ENCODE measurements around the gene MKRN2OS. TPM values are rescaled to one million over a fixed set of nuclear protein-coding genes. Genes with fewer than 3 reads are reported as not detected.

Gene MKRN2OS
- total RNA-seq, 4 donors from 2014 or later: 1.3 TPM; not detected in 3

GRCh38 chr3:12507591-12508281, 37.6 kb downstream of the MKRN2OS start:
- Histone ChIP-seq H3K36me3 (peaks cover 0 to 65% of the 10 kb centered on the region in 2 donors), H3K27ac (peak overlapping the region; percentile 37 to 82 (median 76)), H3K4me1 (peaks cover 0 to 14% (median 11%) of the 10 kb centered on the region in 3 donors), H3K4me3 (no peak overlapping the region), H3K9me3 (no peaks in the 10 kb centered on the region), H3K27me3 (no peaks in the 10 kb centered on the region)
- peak; percentile 6 for TF ChIP-seq POLR2AphosphoS5 (IDR thresholded peaks at IDR 0.05)
- TF ChIP-seq EP300 (IDR thresholded peaks at IDR 0.05): no peak
- no peak for TF ChIP-seq POLR2A (IDR thresholded peaks at IDR 0.05)
- ATAC-seq: peak; percentile 34
- 51 to 70% methylated on average over 6 of the region's 8 CpGs for WGBS, 2 donors (ENCODE audit: low coverage in 1 of 2)

- Histone ChIP-seq H3K9me3 (no peaks in the 10 kb centered on the region), H3K27me3 (no peaks in the 10 kb centered on the region), H3K27ac (no peak overlapping the region), H3K36me3 (peaks cover 0 to 65% of the 10 kb centered on the region in 2 donors), H3K4me3 (no peak overlapping the region), H3K4me1 (peaks cover 0 to 14% (median 11%) of the 10 kb centered on the region in 3 donors)
- TF ChIP-seq CTCF (IDR thresholded peaks at IDR 0.05) (no peak), EP300 (IDR thresholded peaks at IDR 0.05) (no peak), POLR2A (IDR thresholded peaks at IDR 0.05) (no peak), POLR2AphosphoS5 (IDR thresholded peaks at IDR 0.05) (no peak)
- 100% methylated on average over 1 of the region's 5 CpGs; no CpG with 5 or more reads in 1 of the 2 donors for WGBS, 2 donors (ENCODE audit: low coverage in 1 of 2)
- ATAC-seq: no peak
Observed at GRCh38 chr3:12506201-12506709, 39.0 kb downstream of the MKRN2OS start.

- ATAC-seq: no peak
- no peak overlapping the region for H3K27ac ChIP-seq
- H3K4me1 ChIP-seq: peaks cover 0 to 9% (median 5%) of the 10 kb centered on the region in 3 donors
- peaks cover 0 to 83% of the 10 kb centered on the region in 2 donors for H3K36me3 ChIP-seq
- TF ChIP-seq POLR2A (IDR thresholded peaks at IDR 0.05) (no peak), EP300 (IDR thresholded peaks at IDR 0.05) (no peak), CTCF (IDR thresholded peaks at IDR 0.05) (no peak), POLR2AphosphoS5 (IDR thresholded peaks at IDR 0.05) (no peak)
- no peak overlapping the region for H3K4me3 ChIP-seq
- H3K27me3 ChIP-seq: no peaks in the 10 kb centered on the region
- no peaks in the 10 kb centered on the region for H3K9me3 ChIP-seq
- WGBS, 2 donors (ENCODE audit: low coverage in 1 of 2): 87 to 91% methylated on average over 11 to 17 of the region's 18 CpGs
Observed at GRCh38 chr3:12503126-12503957, 42.0 kb downstream of the MKRN2OS start.

GRCh38 chr3:12501360-12502020, 43.8 kb downstream of the MKRN2OS start:
- Histone ChIP-seq H3K4me3 (no peak overlapping the region), H3K27ac (peak overlapping the region in 3 of 4 donors; percentile 20 to 29 (median 21)), H3K36me3 (peaks cover 0 to 94% of the 10 kb centered on the region in 2 donors), H3K4me1 (no peaks in the 10 kb centered on the region), H3K9me3 (no peaks in the 10 kb centered on the region), H3K27me3 (no peaks in the 10 kb centered on the region)
- WGBS, 2 donors (ENCODE audit: low coverage in 1 of 2): 62 to 74% methylated on average over 5 to 7 of the region's 7 CpGs
- ATAC-seq: peak; percentile 85
- TF ChIP-seq POLR2A (IDR thresholded peaks at IDR 0.05): no peak
- peak; percentile 88 for TF ChIP-seq POLR2AphosphoS5 (IDR thresholded peaks at IDR 0.05)

GRCh38 chr3:12499474-12499873, 45.8 kb downstream of the MKRN2OS start:
- Histone ChIP-seq H3K36me3 (peaks cover 0 to 94% of the 10 kb centered on the region in 2 donors), H3K9me3 (no peaks in the 10 kb centered on the region), H3K27me3 (no peaks in the 10 kb centered on the region), H3K27ac (no peak overlapping the region), H3K4me3 (no peak overlapping the region), H3K4me1 (no peaks in the 10 kb centered on the region)
- WGBS, 2 donors (ENCODE audit: low coverage in 1 of 2): no CpG with 5 or more reads among the region's 5 CpGs
- TF ChIP-seq POLR2AphosphoS5 (IDR thresholded peaks at IDR 0.05): no peak
- no peak for TF ChIP-seq EP300 (IDR thresholded peaks at IDR 0.05)
- no peak for ATAC-seq

GRCh38 chr3:12496453-12496761, 48.9 kb downstream of the MKRN2OS start:
- H3K4me1 ChIP-seq: no peaks in the 10 kb centered on the region
- peaks cover 0 to 97% of the 10 kb centered on the region in 2 donors for H3K36me3 ChIP-seq
- H3K27me3 ChIP-seq: no peaks in the 10 kb centered on the region
- WGBS, 2 donors (ENCODE audit: low coverage in 1 of 2): 82 to 100% methylated on average over 1 of the region's 1 CpG
- TF ChIP-seq POLR2A (IDR thresholded peaks at IDR 0.05) (no peak), CTCF (IDR thresholded peaks at IDR 0.05) (no peak)
- H3K9me3 ChIP-seq: no peaks in the 10 kb centered on the region
- no peak for ATAC-seq
- H3K4me3 ChIP-seq: no peak overlapping the region
- H3K27ac ChIP-seq: no peak overlapping the region
